ENCODE measurements around the gene GRN.
"Not testable (repeated sequence)": the region's sequence is repeated elsewhere in the genome, so short reads cannot be mapped to it uniquely, and the experiment has no call there.

Gene GRN

GRCh38 chr17:44383363-44383762, 38.3 kb downstream of the GRN start:
- no peak for DNase-seq (ENCODE audit: low read depth)

- no peak for DNase-seq (ENCODE audit: low read depth)
Measured at GRCh38 chr17:44383861-44384260, 38.8 kb downstream of the GRN start.

- no peak for DNase-seq (ENCODE audit: low read depth)
Measured at GRCh38 chr17:44384281-44384822, 39.2 kb downstream of the GRN start.

- DNase-seq (ENCODE audit: low read depth), result no peak
Measured at GRCh38 chr17:44384823-44385286, 39.8 kb downstream of the GRN start.

- DNase-seq (ENCODE audit: low read depth), result peak; percentile 78
Measured at GRCh38 chr17:44385287-44386181, 40.4 kb downstream of the GRN start.

- DNase-seq (ENCODE audit: low read depth), result no peak
Measured at GRCh38 chr17:44386182-44386525, 41.1 kb downstream of the GRN start.

- DNase-seq (ENCODE audit: low read depth), result no peak
Measured at GRCh38 chr17:44387804-44388203, 42.7 kb downstream of the GRN start.

- no peak for DNase-seq (ENCODE audit: low read depth)
Measured at GRCh38 chr17:44389281-44389680, 44.2 kb downstream of the GRN start, which contains the start of gene ITGA2B. TSS of gene ITGA2B (minus strand) at chr17:44389649. CDS start at chr17:44389473, 176 bp downstream.

- DNase-seq (ENCODE audit: low read depth), result no peak
Measured at GRCh38 chr17:44389723-44390202, 44.7 kb downstream of the GRN start.

GRCh38 chr17:44390250-44390870, 45.3 kb downstream of the GRN start:
- no peak for DNase-seq (ENCODE audit: low read depth)

- not testable (repeated sequence) for DNase-seq (ENCODE audit: low read depth)
Measured at GRCh38 chr17:44394112-44394511, 49.0 kb downstream of the GRN start.

- DNase-seq (ENCODE audit: low read depth), result no peak
Measured at GRCh38 chr17:44394833-44395232, 49.7 kb downstream of the GRN start.

- DNase-seq (ENCODE audit: low read depth), result no peak
Measured at GRCh38 chr17:44396946-44397345, 51.8 kb downstream of the GRN start.

GRCh38 chr17:44397479-44398440, 52.7 kb downstream of the GRN start:
- no peak for DNase-seq (ENCODE audit: low read depth)

GRCh38 chr17:44398692-44399691, 53.9 kb downstream of the GRN start:
- DNase-seq (ENCODE audit: low read depth), result no peak

GRCh38 chr17:44400226-44400847, 55.2 kb downstream of the GRN start:
- DNase-seq (ENCODE audit: low read depth), result no peak
